Midbrain (tissue), 1 donor: ENCODE results near the gene MAPK8IP1.

ENCODE experiments used
- DNase-seq: peaks from one replicate; lab custom pipeline; 2025; lab: John Stamatoyannopoulos, UW

The MAPK8IP1 gene

DNA sequence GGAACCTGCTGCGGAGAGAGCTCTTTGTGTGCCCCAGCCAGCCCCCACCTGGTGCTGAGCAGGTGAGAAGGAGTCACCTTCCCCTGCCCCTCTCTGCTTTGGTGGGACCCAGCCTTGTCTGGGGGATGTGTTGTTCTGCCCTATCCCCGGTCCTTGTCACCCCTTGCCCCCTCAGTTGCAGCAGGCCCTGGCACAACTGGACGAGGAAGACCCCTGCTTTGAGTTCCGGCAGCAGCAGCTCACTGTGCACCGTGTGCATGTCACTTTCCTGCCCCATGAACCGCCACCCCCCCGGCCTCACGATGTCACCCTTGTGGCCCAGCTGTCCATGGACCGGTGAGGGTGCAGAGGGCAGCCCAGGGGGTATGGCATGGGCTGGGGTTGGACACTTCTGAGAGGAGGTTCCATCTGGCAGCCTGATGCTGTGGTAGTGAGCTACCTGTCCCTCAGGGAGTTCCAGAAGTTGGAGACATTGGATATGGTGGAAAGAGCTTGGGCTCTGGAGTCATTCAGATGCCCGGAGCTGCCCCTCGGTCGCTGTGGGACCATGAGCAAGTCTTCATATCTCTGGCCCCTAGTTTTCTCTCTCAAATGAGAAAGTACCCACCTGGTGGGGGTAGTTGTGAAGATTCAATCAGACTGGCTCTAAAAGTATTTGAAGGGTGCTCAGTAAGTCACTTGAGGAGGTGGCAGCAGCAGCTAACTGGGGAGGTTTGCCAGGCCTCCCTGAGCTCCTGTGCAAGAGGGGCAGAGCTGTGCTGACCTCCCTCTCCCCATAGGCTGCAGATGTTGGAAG, 41.3 kb downstream of the MAPK8IP1 start:
- no peak for DNase-seq

DNA sequence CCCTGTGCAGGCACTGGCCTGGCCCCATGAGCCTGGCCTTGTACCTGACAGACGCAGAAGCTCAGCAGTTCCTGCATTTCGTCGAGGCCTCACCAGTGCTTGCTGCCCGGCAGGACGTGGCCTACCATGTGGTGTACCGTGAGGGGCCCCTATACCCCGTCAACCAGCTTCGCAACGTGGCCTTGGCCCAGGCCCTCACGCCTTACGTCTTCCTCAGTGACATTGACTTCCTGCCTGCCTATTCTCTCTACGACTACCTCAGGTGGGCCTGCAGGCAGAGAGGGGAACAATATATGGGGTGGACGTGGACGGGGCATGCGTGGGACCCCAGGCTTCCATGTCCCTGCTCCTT, 41.9 kb downstream of the MAPK8IP1 start:
- no peak for DNase-seq

DNA sequence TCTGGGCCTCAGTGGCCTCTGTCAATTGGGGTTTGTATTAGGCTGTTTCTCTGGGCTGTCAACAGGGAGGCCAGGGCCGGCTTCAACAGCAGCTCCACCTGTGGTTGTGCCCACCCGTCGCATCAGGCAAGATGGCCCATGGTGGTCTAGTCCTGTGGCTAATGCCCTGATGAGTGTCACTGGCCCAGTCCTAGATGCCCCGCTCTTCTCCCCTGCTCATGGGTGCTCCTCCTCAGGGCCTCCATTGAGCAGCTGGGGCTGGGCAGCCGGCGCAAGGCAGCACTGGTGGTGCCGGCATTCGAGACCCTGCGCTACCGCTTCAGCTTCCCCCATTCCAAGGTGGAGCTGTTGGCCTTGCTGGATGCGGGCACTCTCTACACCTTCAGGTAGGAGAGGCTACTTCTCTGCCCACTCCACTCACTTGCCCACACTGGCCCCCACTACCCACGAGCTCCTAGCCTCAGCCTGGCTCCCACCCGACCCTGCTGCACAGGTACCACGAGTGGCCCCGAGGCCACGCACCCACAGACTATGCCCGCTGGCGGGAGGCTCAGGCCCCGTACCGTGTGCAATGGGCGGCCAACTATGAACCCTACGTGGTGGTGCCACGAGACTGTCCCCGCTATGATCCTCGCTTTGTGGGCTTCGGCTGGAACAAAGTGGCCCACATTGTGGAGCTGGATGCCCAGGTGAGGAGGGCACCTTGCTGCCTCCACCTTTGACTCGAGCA, 42.4 kb downstream of the MAPK8IP1 start:
- DNase-seq = no peak

- no peak for DNase-seq
Measured at GRCh38 chr11:45928535-45929215, 43.2 kb downstream of the MAPK8IP1 start.

DNA sequence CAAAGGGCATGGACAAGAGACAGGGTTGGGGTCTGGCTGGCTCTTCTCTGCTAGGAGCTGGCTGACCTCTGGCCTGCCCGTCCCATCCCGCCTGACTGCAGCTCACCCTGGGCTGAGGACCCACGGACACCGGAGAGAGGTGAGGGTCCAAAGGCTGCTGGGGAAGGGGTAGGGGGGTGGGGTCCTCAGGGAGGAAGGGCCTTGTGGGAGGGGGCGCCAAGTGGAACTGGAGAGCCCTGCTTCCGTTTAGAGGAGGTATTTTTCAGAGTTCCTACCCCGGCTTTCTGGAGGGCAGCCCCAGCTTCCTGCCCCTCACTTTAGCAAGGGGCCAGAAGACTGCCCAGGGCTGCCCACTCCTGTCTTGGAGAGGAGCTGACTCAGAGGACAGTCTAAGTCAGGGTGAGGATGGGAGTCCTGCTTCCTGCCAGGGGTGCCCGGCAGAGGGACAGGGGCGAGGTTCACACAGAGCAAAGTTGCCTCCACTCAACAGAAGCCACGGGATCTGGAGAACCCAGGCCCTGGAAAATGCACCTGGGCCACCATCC, 44.1 kb downstream of the MAPK8IP1 start:
- DNase-seq = no peak

DNA sequence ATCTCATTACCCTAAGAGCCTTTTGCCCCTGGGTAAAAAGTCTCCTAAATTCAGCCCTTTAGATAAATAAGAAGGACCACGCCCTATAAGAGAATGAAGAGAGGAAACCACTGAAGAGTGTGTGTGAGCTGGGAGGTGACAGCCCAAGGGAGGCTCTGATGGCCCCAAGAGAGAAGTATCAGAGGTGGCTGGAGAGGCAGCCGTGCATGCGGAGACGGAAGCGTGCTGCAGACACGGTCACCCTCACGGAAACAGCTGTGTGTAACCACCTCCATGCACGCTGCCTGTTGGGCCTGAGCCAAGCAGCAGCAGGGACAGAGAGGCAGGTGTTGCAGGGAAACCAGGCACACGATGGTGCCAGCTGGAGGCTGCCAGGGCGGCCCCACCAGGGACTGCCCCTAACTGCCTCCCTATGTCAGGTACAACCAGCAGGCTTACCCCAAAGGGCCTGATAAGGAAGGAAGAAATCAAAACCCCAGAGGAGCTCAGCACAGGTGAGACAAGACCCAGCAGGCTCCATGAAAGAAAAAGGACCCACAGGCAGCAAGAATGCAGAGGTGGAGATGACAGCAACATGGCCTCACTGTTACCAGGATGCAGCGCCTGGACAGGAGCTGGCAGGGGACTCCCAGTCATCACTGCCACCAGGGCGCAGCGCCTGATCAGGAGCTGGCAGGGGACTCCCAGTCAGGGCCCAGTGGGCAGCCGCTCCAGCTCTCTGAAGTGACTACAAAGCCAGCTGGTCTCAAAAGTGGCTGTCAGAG, 44.8 kb downstream of the MAPK8IP1 start:
- DNase-seq = peak; percentile 40

DNA sequence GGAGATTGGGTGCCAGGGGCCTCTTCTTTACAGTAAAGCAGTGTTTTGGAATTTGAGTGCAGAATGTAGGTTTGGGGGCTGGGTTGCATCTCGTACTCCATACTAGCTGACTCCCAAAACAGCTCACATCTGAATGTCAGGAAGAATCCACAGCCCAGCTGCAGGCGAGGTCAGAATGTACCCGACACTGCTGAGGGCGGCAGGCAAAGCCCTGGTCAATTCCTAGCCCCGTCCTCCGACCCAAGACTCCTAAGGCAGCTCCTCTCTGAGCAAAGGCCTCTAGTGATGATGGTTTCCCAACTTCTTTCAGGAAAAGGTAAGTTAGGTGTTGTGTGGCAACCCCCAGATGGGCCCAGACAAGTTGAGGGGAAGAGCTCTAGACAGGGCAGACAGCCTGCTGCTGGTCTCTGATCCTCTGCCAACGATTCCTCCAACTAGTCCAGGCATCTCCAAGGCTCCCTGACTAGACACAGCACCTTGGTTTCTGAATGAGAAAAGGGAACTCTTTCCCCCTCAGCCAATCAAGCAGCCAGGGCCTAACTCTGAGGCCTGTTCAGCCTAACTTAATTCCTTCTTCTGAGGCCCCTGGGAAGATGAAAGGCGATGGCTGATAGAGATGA, 45.6 kb downstream of the MAPK8IP1 start:
- no peak for DNase-seq

DNA sequence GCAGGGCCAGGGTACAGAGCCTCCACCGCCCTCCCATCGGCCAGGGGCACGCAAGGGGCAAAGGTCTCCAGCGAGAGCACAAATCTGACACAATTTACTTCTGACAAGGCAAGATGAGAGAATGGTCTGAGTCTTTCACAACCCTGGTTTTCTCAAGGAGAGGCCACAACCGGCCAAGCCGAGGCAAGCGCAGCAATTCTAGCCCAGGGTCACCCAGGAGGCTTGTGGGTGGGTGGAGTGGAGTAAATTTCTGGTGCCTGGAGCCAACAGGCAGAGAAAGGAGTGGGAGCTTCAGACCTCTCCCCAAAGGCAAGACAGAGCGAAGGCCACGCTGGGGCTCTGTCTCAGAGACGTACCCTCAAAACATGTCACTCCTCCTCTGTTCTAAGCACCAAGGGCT, 46.3 kb downstream of the MAPK8IP1 start:
- DNase-seq = no peak

- DNase-seq = no peak
Measured at GRCh38 chr11:45932217-45932616, 46.8 kb downstream of the MAPK8IP1 start.

DNA sequence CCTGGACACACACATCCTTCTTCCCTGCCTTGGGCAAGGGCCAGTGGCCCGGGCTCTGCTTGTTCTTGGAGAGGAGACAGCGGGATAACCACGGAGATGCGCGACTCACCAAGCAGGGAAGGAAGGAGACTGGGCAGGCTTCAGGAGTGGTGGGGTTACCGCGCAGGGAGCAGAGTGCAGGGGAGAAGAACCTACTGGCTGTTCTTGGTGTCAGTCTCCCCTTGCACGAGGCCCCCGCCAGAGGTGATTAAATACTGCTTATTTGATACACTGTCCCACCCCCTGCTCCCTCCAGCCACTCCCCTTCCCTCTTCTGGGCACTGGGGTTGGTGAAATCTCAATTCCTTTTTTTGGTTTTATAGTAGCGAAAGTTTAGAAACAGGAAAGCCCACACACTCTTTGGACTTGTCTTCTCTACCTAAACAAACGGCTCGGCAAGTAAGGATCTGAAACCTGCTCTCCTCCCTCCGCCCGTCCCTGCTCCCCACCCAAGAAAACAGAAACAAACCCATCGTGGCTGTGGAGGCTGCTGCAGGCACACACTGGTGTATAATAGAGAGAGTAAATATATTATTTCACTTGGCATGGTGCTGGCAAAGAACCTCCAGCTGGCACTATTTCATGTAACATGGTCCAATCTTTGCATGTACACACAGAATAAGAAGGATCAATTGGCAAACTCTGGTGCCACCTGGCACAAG, 47.8 kb downstream of the MAPK8IP1 start:
- DNase-seq = no peak

GRCh38 chr11:45933846-45934579, 48.6 kb downstream of the MAPK8IP1 start:
- DNase-seq = no peak

- no peak for DNase-seq
Measured at GRCh38 chr11:45934580-45935318, 49.3 kb downstream of the MAPK8IP1 start.

DNA sequence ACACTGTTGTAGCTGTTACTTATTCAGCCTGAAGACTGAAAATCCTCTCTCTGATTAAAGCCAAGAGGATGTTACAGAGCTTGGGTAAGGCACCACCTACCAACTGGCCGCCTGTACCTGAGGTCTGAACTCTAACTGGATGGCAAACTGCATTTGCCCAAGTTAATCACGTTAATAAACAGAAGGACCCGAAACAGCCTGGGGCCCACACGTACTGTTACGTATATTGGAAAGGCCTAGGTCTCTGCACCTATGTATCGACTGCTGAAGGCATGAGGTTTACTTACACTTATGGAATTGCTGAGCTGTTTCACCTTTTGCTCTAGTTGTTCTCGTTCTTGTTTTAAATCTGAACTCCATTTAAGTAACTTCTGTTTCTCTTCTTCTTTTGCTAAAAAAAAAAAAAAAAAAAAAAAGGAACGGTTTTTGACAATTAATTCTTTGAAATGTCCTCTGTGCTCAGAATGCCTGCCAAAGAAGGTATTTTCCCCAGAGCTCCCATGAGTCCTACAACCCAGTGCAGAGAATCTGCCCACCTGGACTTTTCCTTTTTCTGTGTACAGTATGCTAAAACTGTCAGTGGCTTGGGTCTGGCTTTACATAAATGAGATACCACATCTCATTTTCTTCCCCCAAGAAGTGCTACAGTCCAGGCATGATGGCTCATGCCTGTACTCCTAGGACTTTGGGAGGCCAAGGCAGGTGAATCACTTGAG, 50.1 kb downstream of the MAPK8IP1 start:
- DNase-seq = no peak

DNA sequence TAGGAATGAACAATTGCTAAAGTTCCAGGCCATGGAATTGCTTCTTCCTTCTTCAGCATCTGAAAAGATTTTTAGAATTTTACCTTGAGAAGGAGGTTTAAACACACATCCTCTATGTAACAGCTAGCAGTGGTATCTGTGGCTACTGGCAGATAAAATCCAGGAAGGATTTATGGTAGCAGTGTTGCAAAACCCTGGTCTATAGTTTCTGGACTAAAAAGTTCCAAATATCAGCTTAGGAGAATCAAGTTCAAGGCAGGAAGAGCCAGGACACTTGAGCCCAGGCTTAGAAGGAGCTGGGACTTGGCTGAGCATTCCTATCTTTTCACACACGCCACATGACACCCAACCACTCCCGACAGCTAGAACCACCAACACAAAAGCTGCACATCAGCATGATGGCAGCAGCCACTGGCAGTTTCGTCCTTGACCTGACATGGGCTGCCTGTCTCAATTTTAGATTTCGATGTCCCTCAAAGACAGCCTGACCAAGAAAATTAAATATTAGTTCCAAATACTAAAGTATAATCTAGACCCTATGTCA, 51.1 kb downstream of the MAPK8IP1 start:
- DNase-seq = no peak

GRCh38 chr11:45937916-45938315, 52.5 kb downstream of the MAPK8IP1 start:
- no peak for DNase-seq

GRCh38 chr11:45939836-45940235, 54.4 kb downstream of the MAPK8IP1 start:
- DNase-seq = no peak

GRCh38 chr11:45941285-45941684, 55.8 kb downstream of the MAPK8IP1 start:
- DNase-seq = no peak

DNA sequence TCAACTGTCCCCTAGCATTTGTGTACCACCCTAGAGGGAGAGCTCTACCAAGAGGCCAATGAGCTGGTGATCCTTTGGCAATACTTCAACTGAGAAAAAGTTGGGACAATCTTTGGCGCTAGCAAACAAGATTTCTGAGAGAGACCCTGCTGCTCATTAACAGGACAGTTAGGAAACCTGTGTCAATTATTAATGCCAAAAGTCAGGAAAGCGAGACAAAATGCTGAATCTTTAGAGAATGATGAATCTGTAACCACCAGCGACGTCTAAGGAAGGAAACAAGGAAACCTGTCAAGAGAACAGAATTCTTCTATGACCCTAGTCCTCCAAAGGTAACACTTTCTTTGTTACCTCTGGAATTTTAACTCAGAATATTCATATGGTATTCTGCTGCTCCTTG, 56.9 kb downstream of the MAPK8IP1 start:
- DNase-seq = no peak
